ENCODE measurements around the gene GHSR. TPM values are rescaled to one million over a fixed set of nuclear protein-coding genes. Genes with fewer than 3 reads are reported as not detected.

GHSR gene, protein sequence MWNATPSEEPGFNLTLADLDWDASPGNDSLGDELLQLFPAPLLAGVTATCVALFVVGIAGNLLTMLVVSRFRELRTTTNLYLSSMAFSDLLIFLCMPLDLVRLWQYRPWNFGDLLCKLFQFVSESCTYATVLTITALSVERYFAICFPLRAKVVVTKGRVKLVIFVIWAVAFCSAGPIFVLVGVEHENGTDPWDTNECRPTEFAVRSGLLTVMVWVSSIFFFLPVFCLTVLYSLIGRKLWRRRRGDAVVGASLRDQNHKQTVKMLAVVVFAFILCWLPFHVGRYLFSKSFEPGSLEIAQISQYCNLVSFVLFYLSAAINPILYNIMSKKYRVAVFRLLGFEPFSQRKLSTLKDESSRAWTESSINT
- not detected in 2 replicates for total RNA-seq

DNA sequence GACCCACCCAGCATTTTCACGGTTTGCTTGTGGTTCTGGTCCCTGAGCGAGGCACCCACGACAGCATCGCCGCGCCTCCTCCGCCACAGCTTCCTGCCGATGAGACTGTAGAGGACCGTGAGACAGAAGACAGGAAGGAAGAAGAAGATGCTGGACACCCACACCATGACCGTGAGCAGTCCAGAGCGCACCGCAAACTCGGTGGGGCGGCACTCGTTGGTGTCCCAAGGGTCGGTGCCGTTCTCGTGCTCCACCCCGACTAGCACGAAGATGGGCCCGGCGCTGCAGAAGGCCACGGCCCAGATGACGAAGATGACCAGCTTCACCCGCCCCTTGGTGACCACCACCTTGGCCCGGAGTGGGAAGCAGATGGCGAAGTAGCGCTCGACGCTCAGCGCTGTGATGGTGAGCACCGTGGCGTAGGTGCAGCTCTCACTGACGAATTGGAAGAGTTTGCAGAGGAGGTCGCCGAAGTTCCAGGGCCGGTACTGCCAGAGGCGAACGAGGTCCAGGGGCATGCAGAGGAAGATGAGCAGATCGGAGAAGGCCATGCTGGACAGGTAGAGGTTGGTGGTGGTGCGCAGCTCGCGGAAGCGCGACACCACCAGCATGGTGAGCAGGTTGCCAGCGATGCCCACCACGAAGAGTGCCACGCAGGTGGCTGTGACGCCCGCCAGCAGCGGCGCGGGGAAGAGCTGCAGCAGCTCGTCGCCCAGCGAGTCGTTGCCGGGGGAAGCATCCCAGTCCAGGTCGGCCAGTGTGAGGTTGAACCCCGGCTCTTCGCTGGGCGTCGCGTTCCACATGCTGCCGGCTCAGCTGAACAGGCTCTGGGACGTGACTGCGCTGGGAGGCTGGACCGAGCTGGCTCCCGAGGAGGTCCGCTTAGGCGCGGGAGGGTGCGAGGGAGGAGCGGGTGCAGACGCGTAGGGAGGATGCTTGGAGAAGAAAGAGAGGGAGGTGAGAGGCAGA is at the start of gene GHSR:
Gene GHSR, minus strand, starts transcription at position 846 of the 969 bp plus-strand sequence. Its CDS starts 43 bp downstream, at position 803.

Other genes with a start within 250 kb of the GHSR start
- gene TNFSF10, start 75.0 kb upstream of the GHSR start, total RNA-seq = 2.6 and 3.3 TPM in 2 replicates

Measured in aortic smooth muscle cell (primary cell).